Neural crest cell (in vitro differentiated cells): ENCODE data around the gene MTHFSD. TPM values are rescaled to one million over a fixed set of nuclear protein-coding genes. Genes with fewer than 3 reads are reported as not detected.

Source experiments
- DNase-seq: peaks from one replicate; pipeline ENCODE4 v3.0.0; 2021; ENCODE audit warnings: low read depth, mixed read lengths, low spot score
- H3K27ac Mint-ChIP-seq: one replicate; pipeline ENCODE4 v1.8.0; 2021; ENCODE audit warnings: mild to moderate bottlenecking, mixed read lengths; ENCODE audit not compliant: unreplicated experiment
- H3K27me3 Mint-ChIP-seq: 2 replicates; pipeline ENCODE4 v1.8.0; 2021; ENCODE audit warnings: low read depth, mild to moderate bottlenecking, mixed read lengths
- H3K36me3 Mint-ChIP-seq: 2 replicates; pipeline ENCODE4 v1.8.0; 2021; ENCODE audit warnings: low read depth, mild to moderate bottlenecking, mixed read lengths
- H3K4me1 Mint-ChIP-seq: 2 replicates; pipeline ENCODE4 v1.8.0; 2021; ENCODE audit warnings: mixed read lengths
- H3K4me3 Mint-ChIP-seq: one replicate; pipeline ENCODE4 v1.8.0; 2021; ENCODE audit warnings: mild to moderate bottlenecking, mixed read lengths
- H3K9me3 Mint-ChIP-seq: 2 replicates; pipeline ENCODE4 v1.8.0; 2021; ENCODE audit warnings: mixed read lengths
- total RNA-seq: library from RNA; stranded (reverse); gene quantifications from 2 replicates; pipeline ENCODE4 v1.2.1, GENCODE V29; 2021
- TF ChIP-seq, protein P1 (sequence below): fragments of 200-600 bp; sonication (generic); conservative IDR thresholded peaks from 2 replicates; pipeline ENCODE4 v1.5.0; 2021; ENCODE audit warnings: antibody characterized with exemption, mild to moderate bottlenecking

Gene MTHFSD
- total RNA-seq, 1 donor from 2014 or later, result 14.0 TPM

GRCh38 chr16:86530251-86531190, 24.5 kb downstream of the MTHFSD start:
- Mint-ChIP-seq H3K36me3 (no peaks in the 10 kb centered on the region), H3K27ac (no peak overlapping the region), H3K27me3 (peaks cover 11% of the 10 kb centered on the region), H3K4me3 (no peak overlapping the region), H3K9me3 (no peaks in the 10 kb centered on the region), H3K4me1 (no peaks in the 10 kb centered on the region)
- TF ChIP-seq, protein P1, sequence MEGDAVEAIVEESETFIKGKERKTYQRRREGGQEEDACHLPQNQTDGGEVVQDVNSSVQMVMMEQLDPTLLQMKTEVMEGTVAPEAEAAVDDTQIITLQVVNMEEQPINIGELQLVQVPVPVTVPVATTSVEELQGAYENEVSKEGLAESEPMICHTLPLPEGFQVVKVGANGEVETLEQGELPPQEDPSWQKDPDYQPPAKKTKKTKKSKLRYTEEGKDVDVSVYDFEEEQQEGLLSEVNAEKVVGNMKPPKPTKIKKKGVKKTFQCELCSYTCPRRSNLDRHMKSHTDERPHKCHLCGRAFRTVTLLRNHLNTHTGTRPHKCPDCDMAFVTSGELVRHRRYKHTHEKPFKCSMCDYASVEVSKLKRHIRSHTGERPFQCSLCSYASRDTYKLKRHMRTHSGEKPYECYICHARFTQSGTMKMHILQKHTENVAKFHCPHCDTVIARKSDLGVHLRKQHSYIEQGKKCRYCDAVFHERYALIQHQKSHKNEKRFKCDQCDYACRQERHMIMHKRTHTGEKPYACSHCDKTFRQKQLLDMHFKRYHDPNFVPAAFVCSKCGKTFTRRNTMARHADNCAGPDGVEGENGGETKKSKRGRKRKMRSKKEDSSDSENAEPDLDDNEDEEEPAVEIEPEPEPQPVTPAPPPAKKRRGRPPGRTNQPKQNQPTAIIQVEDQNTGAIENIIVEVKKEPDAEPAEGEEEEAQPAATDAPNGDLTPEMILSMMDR, result no peak
- DNase-seq, result no peak

DNA sequence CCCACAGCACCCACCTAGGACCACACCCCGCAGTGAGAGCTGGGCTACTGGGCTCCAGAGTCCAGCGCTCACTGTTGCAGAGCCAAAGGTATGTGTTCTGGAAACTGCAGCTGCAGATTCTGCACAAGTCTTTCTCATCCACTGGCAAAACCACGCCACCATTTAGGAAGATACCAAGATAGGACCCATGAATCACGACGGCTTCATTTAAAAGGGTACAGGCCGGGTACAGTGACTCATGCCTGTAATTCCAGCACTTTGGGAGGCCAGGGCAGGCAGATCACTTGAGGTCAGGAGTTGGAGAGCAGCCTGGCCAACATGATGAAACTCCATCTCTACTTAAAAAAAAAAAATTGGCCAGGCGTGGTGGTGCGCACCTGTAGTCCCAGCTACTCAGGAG, 25.9 kb downstream of the MTHFSD start:
- TF ChIP-seq, protein P1, result no peak
- Mint-ChIP-seq H3K4me3 (no peak overlapping the region), H3K36me3 (no peaks in the 10 kb centered on the region), H3K9me3 (no peaks in the 10 kb centered on the region), H3K4me1 (no peaks in the 10 kb centered on the region), H3K27ac (no peak overlapping the region), H3K27me3 (peaks cover 11% of the 10 kb centered on the region)
- no peak for DNase-seq

- Mint-ChIP-seq H3K4me1 (no peaks in the 10 kb centered on the region), H3K4me3 (no peak overlapping the region), H3K36me3 (no peaks in the 10 kb centered on the region), H3K27ac (no peak overlapping the region), H3K9me3 (no peaks in the 10 kb centered on the region), H3K27me3 (peaks cover 16% of the 10 kb centered on the region)
- DNase-seq, result no peak
- TF ChIP-seq, protein P1, result no peak
These were observed 26.7 kb downstream of the MTHFSD start for GRCh38 chr16:86528061-86528929.

DNA sequence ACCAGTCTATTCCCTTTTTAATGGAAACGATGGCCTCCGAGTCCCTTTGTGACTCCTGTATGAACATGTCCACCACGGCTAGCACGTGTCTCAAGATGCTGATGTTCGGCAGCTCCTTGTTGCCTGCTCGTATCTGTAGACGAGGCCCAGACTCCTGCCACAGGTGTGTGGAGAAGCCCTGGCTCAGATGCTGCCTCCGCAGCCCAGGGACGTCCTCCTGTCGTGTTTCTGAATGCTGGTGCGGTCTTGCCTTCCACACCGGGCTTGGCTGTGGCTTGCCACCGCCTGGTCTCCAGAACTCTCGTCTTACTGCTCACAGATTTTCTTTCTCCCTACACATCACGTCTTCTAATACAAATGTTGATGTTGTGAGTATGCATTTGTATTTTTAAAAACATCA, 27.7 kb downstream of the MTHFSD start:
- no peak overlapping the region for H3K27ac Mint-ChIP-seq

GRCh38 chr16:86525696-86526095, 29.3 kb downstream of the MTHFSD start:
- DNase-seq, result no peak
- Mint-ChIP-seq H3K4me1 (no peaks in the 10 kb centered on the region), H3K9me3 (no peaks in the 10 kb centered on the region), H3K27ac (no peak overlapping the region), H3K36me3 (no peaks in the 10 kb centered on the region), H3K4me3 (no peak overlapping the region), H3K27me3 (peaks cover 37% of the 10 kb centered on the region)
- TF ChIP-seq, protein P1, result no peak

More for the DNA sequence above, 27.7 kb downstream of the MTHFSD start:
- no peaks in the 10 kb centered on the region for H3K4me1 Mint-ChIP-seq
- TF ChIP-seq, protein P1, result no peak
- H3K9me3 Mint-ChIP-seq, result no peaks in the 10 kb centered on the region
- no peaks in the 10 kb centered on the region for H3K36me3 Mint-ChIP-seq
- peaks cover 23% of the 10 kb centered on the region for H3K27me3 Mint-ChIP-seq
- H3K4me3 Mint-ChIP-seq, result no peak overlapping the region
- DNase-seq, result no peak
